GM12875 (cell line): Measurements from ENCODE around the gene YIF1B.

ENCODE experiments used
- H3K4me3 ChIP-seq: one replicate; pipeline ENCODE4 v1.5.1; 2011; ENCODE audit warnings: low read depth, low read length, control low read depth
- CTCF ChIP-seq: IDR thresholded peaks from 2 replicates; pipeline ENCODE4 v1.5.1; 2011; ENCODE audit warnings: low read depth, mild to moderate bottlenecking, control low read depth, inconsistent platforms, low read length, moderate library complexity, borderline replicate concordance; ENCODE audit not compliant: insufficient read depth

Gene YIF1B

DNA sequence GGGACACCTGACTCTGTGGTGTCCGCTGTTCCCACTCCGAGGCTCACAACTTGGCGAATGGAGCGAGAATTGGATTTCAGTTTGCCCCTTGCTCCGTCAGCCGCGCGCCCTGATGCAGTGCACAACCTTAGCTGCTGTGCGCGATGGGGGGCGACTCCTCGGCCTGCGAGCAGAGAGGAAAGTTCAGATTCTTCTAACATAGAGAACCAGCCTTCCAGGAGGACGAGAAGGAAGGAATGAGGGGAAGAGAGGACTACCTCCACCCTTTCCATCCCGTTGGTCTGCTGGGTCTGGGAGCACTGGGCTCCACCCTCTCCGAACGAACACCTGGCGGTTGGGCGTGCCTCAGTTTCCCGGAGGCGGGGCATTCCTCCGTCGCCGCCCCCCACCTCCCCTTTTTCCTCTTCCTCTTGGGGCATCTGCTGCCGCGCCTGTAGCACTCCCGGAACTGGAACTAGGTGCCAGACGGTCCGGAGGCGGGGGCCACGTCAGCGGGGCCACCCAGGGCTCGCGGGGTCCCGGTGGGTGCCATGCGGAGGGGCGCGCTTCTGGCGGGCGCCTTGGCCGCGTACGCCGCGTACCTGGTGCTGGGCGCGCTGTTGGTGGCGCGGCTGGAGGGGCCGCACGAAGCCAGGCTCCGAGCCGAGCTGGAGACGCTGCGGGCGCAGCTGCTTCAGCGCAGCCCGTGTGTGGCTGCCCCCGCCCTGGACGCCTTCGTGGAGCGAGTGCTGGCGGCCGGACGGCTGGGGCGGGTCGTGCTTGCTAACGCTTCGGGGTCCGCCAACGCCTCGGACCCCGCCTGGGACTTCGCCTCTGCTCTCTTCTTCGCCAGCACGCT, 3.9 kb upstream of the YIF1B start, which contains the start of gene KCNK6:
KCNK6 (plus strand) TSS at position 425 of the 838 bp plus-strand sequence; CDS start at position 531, 106 bp downstream.
- H3K4me3 ChIP-seq: peak within 1 kb of the TSS; percentile 45
- no peak for TF ChIP-seq CTCF

DNA sequence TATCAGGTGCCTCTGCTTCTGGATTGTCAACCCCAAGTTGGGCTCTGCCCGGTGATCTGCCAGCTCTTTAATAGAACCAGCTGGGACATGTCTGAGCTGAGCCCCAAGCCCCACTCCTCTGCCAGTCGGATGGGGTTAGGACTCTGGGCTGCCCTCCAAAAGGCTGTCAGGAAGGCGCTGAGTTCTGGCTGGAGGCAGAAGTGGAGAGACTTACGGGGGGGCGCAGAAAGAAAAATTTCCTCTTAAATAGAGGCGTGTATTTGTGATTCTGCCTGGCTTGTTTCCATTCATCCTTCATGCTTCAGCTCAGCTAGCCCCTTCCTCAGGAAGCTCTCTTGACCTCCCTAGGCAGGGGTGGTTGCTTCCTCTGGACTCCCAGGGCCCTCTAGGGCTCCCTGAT, 2.9 kb upstream of the YIF1B start:
- no peak overlapping the region for H3K4me3 ChIP-seq
- no peak for TF ChIP-seq CTCF

- TF ChIP-seq CTCF: no peak
- H3K4me3 ChIP-seq: no peak overlapping the region
Observed at GRCh38 chr19:38317104-38317612, 1.4 kb upstream of the YIF1B start.

DNA sequence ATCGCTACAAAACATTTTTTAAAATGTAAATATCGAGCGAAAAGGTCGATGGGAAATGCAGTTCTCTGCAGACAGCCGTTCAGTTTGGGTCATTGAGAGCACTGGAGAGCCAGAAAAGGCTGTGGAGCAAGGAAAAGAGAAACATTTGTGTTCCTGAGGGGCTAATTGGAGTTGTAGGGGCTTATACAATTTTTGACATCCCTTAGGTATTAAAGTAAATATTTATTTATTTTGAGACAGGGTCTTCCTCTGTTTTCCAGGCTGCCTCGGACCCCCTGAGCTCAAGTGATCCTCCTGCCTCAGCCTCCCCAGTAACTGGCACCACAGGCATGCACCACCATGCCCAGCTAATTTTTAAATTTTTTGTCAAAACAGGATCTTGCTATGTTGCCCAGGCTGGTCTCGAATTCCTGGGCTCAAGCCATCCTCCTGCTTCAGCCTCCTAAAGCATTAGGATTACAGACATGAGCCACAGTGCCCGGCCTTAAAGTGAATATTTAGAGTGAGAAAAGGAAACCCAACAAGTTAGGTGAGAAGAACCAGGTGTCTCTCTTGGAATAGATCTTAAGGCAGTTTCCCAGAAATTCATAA, 825 bp upstream of the YIF1B start:
- no peak for TF ChIP-seq CTCF

DNA sequence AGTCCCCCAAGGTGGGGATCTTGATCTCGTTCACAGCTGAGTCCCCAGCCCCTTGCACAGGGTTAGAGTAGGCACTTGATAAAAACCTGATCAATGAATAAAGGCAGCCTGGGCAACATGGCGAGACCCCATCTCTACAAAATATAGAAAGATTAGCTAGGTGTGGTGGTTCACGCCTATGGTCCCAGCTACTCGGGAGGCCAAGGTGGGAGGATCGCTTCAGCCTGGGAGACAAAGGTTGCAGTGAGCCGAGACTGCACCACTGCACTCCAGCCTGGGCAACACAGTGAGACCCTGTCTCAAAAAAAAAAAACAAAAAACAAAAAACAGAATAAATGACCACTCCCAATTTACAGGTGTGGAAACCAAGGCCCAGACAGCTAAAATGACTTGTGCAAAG, 4.8 kb downstream of the YIF1B start:
- H3K4me3 ChIP-seq: no peak overlapping the region
- TF ChIP-seq CTCF: no peak

More for the DNA sequence above, 825 bp upstream of the YIF1B start:
- H3K4me3 ChIP-seq: peak overlapping the region; percentile 57

DNA sequence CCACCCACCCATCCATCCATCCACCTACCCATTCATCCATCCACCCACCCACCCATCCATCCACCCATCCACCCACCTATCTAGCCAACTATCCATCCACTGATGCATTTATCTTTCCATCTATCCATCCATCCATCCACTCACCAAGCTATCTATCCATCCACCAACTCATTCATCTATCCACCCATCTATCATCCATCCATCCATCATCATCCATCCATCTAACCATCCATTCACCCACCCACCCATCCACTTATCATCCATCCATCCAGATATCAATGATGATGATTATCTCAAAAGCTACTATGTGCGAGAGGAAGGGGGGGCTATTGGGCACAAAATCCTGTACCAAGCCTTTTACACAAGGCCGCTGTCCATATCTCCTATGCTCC, 5.5 kb downstream of the YIF1B start:
- no peak for TF ChIP-seq CTCF
- H3K4me3 ChIP-seq: no peak overlapping the region
